ENCODE measurements around the gene SH3PXD2A. TPM values are rescaled to one million over a fixed set of nuclear protein-coding genes. Genes with fewer than 3 reads are reported as not detected.

Gene SH3PXD2A
- total RNA-seq, 1 experiment from 2014 or later = 4.5 TPM

DNA sequence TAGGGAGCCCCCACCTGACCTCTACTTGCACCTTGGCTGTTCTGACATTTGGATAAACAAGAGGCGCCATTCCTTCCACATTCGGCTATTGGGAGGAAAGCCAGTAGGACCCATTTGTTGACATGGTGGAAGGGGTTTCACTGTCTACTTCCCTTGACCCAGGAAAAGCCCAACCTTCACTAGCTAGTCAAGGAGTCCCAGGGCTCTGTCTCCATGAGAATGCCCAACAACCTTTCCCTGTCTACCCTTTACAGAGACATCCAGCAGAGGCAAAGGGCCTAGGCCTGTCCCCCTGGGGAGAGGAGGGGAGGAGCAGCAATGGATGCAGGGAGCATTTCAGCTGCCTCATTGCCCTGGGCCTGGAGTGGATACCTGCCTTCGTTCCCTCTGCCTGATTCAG, 225.8 kb downstream of the SH3PXD2A start:
- WGBS (ENCODE audit: extremely low coverage, insufficient read length, low lambda C conversion rate) = no CpG with 5 or more reads among the region's 3 CpGs
- no peak overlapping the region for H2AFZ ChIP-seq (ENCODE audit: low read length)
- H2BK5ac ChIP-seq (ENCODE audit: insufficient read length, low read length) = no peak overlapping the region
- H3K18ac ChIP-seq (ENCODE audit: insufficient read length, low read depth, low read length) = no peak overlapping the region
- no peak overlapping the region for H2BK15ac ChIP-seq (ENCODE audit: low read depth, low read length)
- H3K79me1 ChIP-seq (ENCODE audit: insufficient read depth, low read depth, low read length, poor library complexity, severe bottlenecking) = no peaks in the 10 kb centered on the region
- no peaks in the 10 kb centered on the region for H4K20me1 ChIP-seq (ENCODE audit: control insufficient read depth, insufficient read depth, insufficient read length)
- TF ChIP-seq, protein P1, sequence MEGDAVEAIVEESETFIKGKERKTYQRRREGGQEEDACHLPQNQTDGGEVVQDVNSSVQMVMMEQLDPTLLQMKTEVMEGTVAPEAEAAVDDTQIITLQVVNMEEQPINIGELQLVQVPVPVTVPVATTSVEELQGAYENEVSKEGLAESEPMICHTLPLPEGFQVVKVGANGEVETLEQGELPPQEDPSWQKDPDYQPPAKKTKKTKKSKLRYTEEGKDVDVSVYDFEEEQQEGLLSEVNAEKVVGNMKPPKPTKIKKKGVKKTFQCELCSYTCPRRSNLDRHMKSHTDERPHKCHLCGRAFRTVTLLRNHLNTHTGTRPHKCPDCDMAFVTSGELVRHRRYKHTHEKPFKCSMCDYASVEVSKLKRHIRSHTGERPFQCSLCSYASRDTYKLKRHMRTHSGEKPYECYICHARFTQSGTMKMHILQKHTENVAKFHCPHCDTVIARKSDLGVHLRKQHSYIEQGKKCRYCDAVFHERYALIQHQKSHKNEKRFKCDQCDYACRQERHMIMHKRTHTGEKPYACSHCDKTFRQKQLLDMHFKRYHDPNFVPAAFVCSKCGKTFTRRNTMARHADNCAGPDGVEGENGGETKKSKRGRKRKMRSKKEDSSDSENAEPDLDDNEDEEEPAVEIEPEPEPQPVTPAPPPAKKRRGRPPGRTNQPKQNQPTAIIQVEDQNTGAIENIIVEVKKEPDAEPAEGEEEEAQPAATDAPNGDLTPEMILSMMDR (conservative IDR thresholded peaks at IDR 0.05) = no peak
- no peak overlapping the region for H3K9ac ChIP-seq (ENCODE audit: extremely low read depth, insufficient read length, low read length)
- no peak overlapping the region for H3K27ac ChIP-seq (ENCODE audit: insufficient read length, low read depth, low read length)
- Mint-ChIP-seq H3K36me3 (ENCODE audit: insufficient read depth in 1 of 3, low read depth in 3 of 3) (peaks cover 0 to 5% (median 4%) of the 10 kb centered on the region in 3 experiments; a peak in 4 of 7 replicates), H3K27ac (no peak overlapping the region), H3K9me3 (no peaks in the 10 kb centered on the region), H3K4me3 (no peak overlapping the region), H3K27me3 (ENCODE audit: low read depth) (no peaks in the 10 kb centered on the region; the same call in 1 of the 2 replicates), H3K4me1 (peaks cover 4 to 19% of the 10 kb centered on the region in 2 experiments)
- no peaks in the 10 kb centered on the region for H3K23me2 ChIP-seq (ENCODE audit: insufficient read length, low read depth, low read length, poor library complexity, severe bottlenecking)
- no peak overlapping the region for H3K14ac ChIP-seq (ENCODE audit: insufficient read depth, low read length)
- H4K8ac ChIP-seq (replicated peaks; ENCODE audit: insufficient read length, low read depth, low read length) = no peak overlapping the region
- no peaks in the 10 kb centered on the region for H3K9me3 ChIP-seq (ENCODE audit: control insufficient read depth, low read depth, low read length)
- no peak overlapping the region for H2BK120ac ChIP-seq (ENCODE audit: low read depth, low read length, poor library complexity, severe bottlenecking)
- H2AK5ac ChIP-seq (ENCODE audit: insufficient read length, low read length) = no peak overlapping the region
- no peak overlapping the region for H3T11ph ChIP-seq (ENCODE audit: low read length)
- no peaks in the 10 kb centered on the region for H3K4me1 ChIP-seq (ENCODE audit: insufficient read depth, low read length)
- H3K4me2 ChIP-seq (ENCODE audit: insufficient read depth, insufficient read length, low read length) = no peak overlapping the region
- H2BK20ac ChIP-seq (ENCODE audit: low read depth, low read length, poor library complexity, severe bottlenecking) = no peak overlapping the region
- no peak overlapping the region for H2BK12ac ChIP-seq (ENCODE audit: insufficient read length, low read depth, low read length)
- H3K23ac ChIP-seq (ENCODE audit: insufficient read length, low read depth, low read length) = no peak overlapping the region
- no peak overlapping the region for H3K4ac ChIP-seq (ENCODE audit: low read depth, low read length)
- H3K56ac ChIP-seq (ENCODE audit: insufficient read length, low read depth, low read length) = no peak overlapping the region
- H4K5ac ChIP-seq (ENCODE audit: insufficient read length, low read depth, low read length) = no peak overlapping the region
- no peak overlapping the region for H4K91ac ChIP-seq (ENCODE audit: insufficient read length, low read depth, low read length)
- H3K27me3 ChIP-seq (ENCODE audit: insufficient read depth, low read length) = no peaks in the 10 kb centered on the region
- H3K79me2 ChIP-seq (ENCODE audit: insufficient read depth, low read length) = no peaks in the 10 kb centered on the region
- DNase-seq = no peak

Data from H9 (cell line).